ENCODE measurements around the gene KCNK15. TPM values are rescaled to one million over a fixed set of nuclear protein-coding genes. Genes with fewer than 3 reads are reported as not detected.

KCNK15 gene
- polyA plus RNA-seq, 1 donor, result 0.21 TPM

GRCh38 chr20:44746367-44747165 lies 901 bp downstream of the KCNK15 start:
- Histone ChIP-seq H3K36me3 (ENCODE audit: control insufficient read depth, insufficient read depth, low read length) (no peaks in the 10 kb centered on the region), H3K4me3 (ENCODE audit: low read length) (peak overlapping the region; percentile 32), H3K27me3 (ENCODE audit: control insufficient read depth, insufficient read depth, low read length) (peaks cover 51% of the 10 kb centered on the region), H3K27ac (ENCODE audit: low read length) (no peak overlapping the region), H3K9me3 (ENCODE audit: control insufficient read depth, low read depth, low read length) (peaks cover 5% of the 10 kb centered on the region), H3K4me1 (ENCODE audit: control insufficient read depth, insufficient read depth, low read length) (no peaks in the 10 kb centered on the region)
- no CpG with 5 or more reads among the region's 12 CpGs for WGBS (ENCODE audit: insufficient coverage, low lambda C conversion rate)
- DNase-seq, result no peak

- Histone ChIP-seq H3K27ac (ENCODE audit: low read length) (no peak overlapping the region), H3K27me3 (ENCODE audit: control insufficient read depth, insufficient read depth, low read length) (peaks cover 45% of the 10 kb centered on the region), H3K9me3 (ENCODE audit: control insufficient read depth, low read depth, low read length) (peaks cover 5% of the 10 kb centered on the region), H3K4me1 (ENCODE audit: control insufficient read depth, insufficient read depth, low read length) (peaks cover 3% of the 10 kb centered on the region), H3K36me3 (ENCODE audit: control insufficient read depth, insufficient read depth, low read length) (no peaks in the 10 kb centered on the region), H3K4me3 (ENCODE audit: low read length) (no peak overlapping the region)
- no CpG with 5 or more reads among the region's 5 CpGs for WGBS (ENCODE audit: insufficient coverage, low lambda C conversion rate)
- DNase-seq, result peak; percentile 49 to 57
Observed at GRCh38 chr20:44747166-44748004, 1.7 kb downstream of the KCNK15 start.

GRCh38 chr20:44748005-44748370 lies 2.3 kb downstream of the KCNK15 start:
- peaks cover 5% of the 10 kb centered on the region for H3K9me3 ChIP-seq (ENCODE audit: control insufficient read depth, low read depth, low read length)
- H3K36me3 ChIP-seq (ENCODE audit: control insufficient read depth, insufficient read depth, low read length), result no peaks in the 10 kb centered on the region
- H3K27me3 ChIP-seq (ENCODE audit: control insufficient read depth, insufficient read depth, low read length), result peaks cover 41% of the 10 kb centered on the region
- H3K4me3 ChIP-seq (ENCODE audit: low read length), result no peak overlapping the region
- H3K27ac ChIP-seq (ENCODE audit: low read length), result no peak overlapping the region
- no CpG with 5 or more reads among the region's 3 CpGs for WGBS (ENCODE audit: insufficient coverage, low lambda C conversion rate)
- DNase-seq, result no peak
- peaks cover 4% of the 10 kb centered on the region for H3K4me1 ChIP-seq (ENCODE audit: control insufficient read depth, insufficient read depth, low read length)

GRCh38 chr20:44750081-44750805 lies 4.6 kb downstream of the KCNK15 start:
- Histone ChIP-seq H3K4me1 (ENCODE audit: control insufficient read depth, insufficient read depth, low read length) (peaks cover 4% of the 10 kb centered on the region), H3K9me3 (ENCODE audit: control insufficient read depth, low read depth, low read length) (peaks cover 5% of the 10 kb centered on the region), H3K27me3 (ENCODE audit: control insufficient read depth, insufficient read depth, low read length) (peaks cover 31% of the 10 kb centered on the region), H3K4me3 (ENCODE audit: low read length) (no peak overlapping the region), H3K36me3 (ENCODE audit: control insufficient read depth, insufficient read depth, low read length) (no peaks in the 10 kb centered on the region), H3K27ac (ENCODE audit: low read length) (no peak overlapping the region)
- WGBS (ENCODE audit: insufficient coverage, low lambda C conversion rate), result no CpG with 5 or more reads among the region's 73 CpGs
- no peak for DNase-seq

GRCh38 chr20:44752099-44752931 lies 6.7 kb downstream of the KCNK15 start:
- H3K27ac ChIP-seq (ENCODE audit: low read length), result no peak overlapping the region
- peaks cover 5% of the 10 kb centered on the region for H3K9me3 ChIP-seq (ENCODE audit: control insufficient read depth, low read depth, low read length)
- H3K4me3 ChIP-seq (ENCODE audit: low read length), result no peak overlapping the region
- whole genome bisulfite sequencing (ENCODE audit: insufficient coverage, low lambda C conversion rate), result no CpG with 5 or more reads among the region's 17 CpGs
- no peaks in the 10 kb centered on the region for H3K36me3 ChIP-seq (ENCODE audit: control insufficient read depth, insufficient read depth, low read length)
- DNase-seq, result no peak
- peaks cover 17% of the 10 kb centered on the region for H3K27me3 ChIP-seq (ENCODE audit: control insufficient read depth, insufficient read depth, low read length)
- H3K4me1 ChIP-seq (ENCODE audit: control insufficient read depth, insufficient read depth, low read length), result peaks cover 4% of the 10 kb centered on the region

GRCh38 chr20:44754554-44754953 lies 8.9 kb downstream of the KCNK15 start:
- Histone ChIP-seq H3K27ac (ENCODE audit: low read length) (no peak overlapping the region), H3K4me3 (ENCODE audit: low read length) (no peak overlapping the region), H3K9me3 (ENCODE audit: control insufficient read depth, low read depth, low read length) (peaks cover 5% of the 10 kb centered on the region), H3K27me3 (ENCODE audit: control insufficient read depth, insufficient read depth, low read length) (peaks cover 6% of the 10 kb centered on the region), H3K4me1 (ENCODE audit: control insufficient read depth, insufficient read depth, low read length) (peaks cover 4% of the 10 kb centered on the region), H3K36me3 (ENCODE audit: control insufficient read depth, insufficient read depth, low read length) (no peaks in the 10 kb centered on the region)
- DNase-seq, result no peak
- no CpG with 5 or more reads among the region's 7 CpGs for WGBS (ENCODE audit: insufficient coverage, low lambda C conversion rate)

- no CpG with 5 or more reads among the region's 18 CpGs for WGBS (ENCODE audit: insufficient coverage, low lambda C conversion rate)
- H3K9me3 ChIP-seq (ENCODE audit: control insufficient read depth, low read depth, low read length), result no peaks in the 10 kb centered on the region
- H3K4me3 ChIP-seq (ENCODE audit: low read length), result no peak overlapping the region
- H3K27ac ChIP-seq (ENCODE audit: low read length), result no peak overlapping the region
- no peaks in the 10 kb centered on the region for H3K27me3 ChIP-seq (ENCODE audit: control insufficient read depth, insufficient read depth, low read length)
- H3K4me1 ChIP-seq (ENCODE audit: control insufficient read depth, insufficient read depth, low read length), result peaks cover 4% of the 10 kb centered on the region
- H3K36me3 ChIP-seq (ENCODE audit: control insufficient read depth, insufficient read depth, low read length), result no peaks in the 10 kb centered on the region
- no peak for DNase-seq
Observed at GRCh38 chr20:44756011-44756688, 10.5 kb downstream of the KCNK15 start.

GRCh38 chr20:44756956-44757355 lies 11.3 kb downstream of the KCNK15 start:
- DNase-seq, result no peak
- no peak overlapping the region for H3K27ac ChIP-seq (ENCODE audit: low read length)
- WGBS (ENCODE audit: insufficient coverage, low lambda C conversion rate), result no CpG with 5 or more reads among the region's 5 CpGs
- no peaks in the 10 kb centered on the region for H3K9me3 ChIP-seq (ENCODE audit: control insufficient read depth, low read depth, low read length)
- no peaks in the 10 kb centered on the region for H3K27me3 ChIP-seq (ENCODE audit: control insufficient read depth, insufficient read depth, low read length)
- no peak overlapping the region for H3K4me3 ChIP-seq (ENCODE audit: low read length)
- H3K36me3 ChIP-seq (ENCODE audit: control insufficient read depth, insufficient read depth, low read length), result no peaks in the 10 kb centered on the region
- peaks cover 4% of the 10 kb centered on the region for H3K4me1 ChIP-seq (ENCODE audit: control insufficient read depth, insufficient read depth, low read length)

GRCh38 chr20:44758247-44759101 lies 12.8 kb downstream of the KCNK15 start:
- H3K4me3 ChIP-seq (ENCODE audit: low read length), result no peak overlapping the region
- H3K27ac ChIP-seq (ENCODE audit: low read length), result no peak overlapping the region
- no peaks in the 10 kb centered on the region for H3K4me1 ChIP-seq (ENCODE audit: control insufficient read depth, insufficient read depth, low read length)
- DNase-seq, result no peak
- no peaks in the 10 kb centered on the region for H3K36me3 ChIP-seq (ENCODE audit: control insufficient read depth, insufficient read depth, low read length)
- H3K9me3 ChIP-seq (ENCODE audit: control insufficient read depth, low read depth, low read length), result no peaks in the 10 kb centered on the region
- WGBS (ENCODE audit: insufficient coverage, low lambda C conversion rate), result 100% methylated on average over 1 of the region's 10 CpGs
- no peaks in the 10 kb centered on the region for H3K27me3 ChIP-seq (ENCODE audit: control insufficient read depth, insufficient read depth, low read length)
